ENCODE results near the gene PEX11G. TPM values are rescaled to one million over a fixed set of nuclear protein-coding genes. Genes with fewer than 3 reads are reported as not detected.

The PEX11G gene
- total and polyA plus RNA-seq, 2 experiments from 2014 or later: 2.2 TPM

DNA sequence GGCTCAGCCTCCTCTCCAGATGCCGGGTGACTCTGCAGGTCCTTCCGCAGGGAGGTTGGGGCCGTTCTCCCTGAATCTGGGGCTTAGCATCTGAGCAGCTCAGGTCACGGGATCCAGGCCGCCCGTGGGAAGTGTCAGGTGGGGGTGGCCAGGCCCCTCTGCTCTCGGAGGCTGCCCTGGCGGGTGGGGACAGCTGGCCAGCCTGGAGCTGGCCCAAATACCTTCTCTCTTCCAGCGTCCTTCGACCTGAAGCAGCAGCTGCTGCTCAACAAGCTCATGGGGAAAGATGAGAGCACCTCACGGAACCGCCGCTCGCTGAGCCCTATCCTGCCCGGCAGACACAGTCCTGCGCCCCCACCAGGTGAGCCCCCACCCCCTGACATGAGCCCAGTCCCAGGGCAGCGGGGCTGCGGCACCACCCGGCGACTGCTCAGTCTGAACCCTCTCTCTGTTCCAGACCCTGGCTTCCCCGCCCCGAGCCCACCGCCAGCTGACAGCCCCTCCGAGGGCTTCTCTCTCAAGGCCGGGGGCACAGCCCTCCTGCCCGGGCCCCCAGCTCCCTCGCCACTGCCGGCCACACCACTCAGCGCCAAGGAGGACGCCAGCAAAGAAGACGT, 19.1 kb downstream of the PEX11G start:
- Histone ChIP-seq H3K4me1 (ENCODE audit: insufficient read depth) (no peaks in the 10 kb centered on the region), H3K79me2 (replicated peaks; ENCODE audit: insufficient read depth) (no peaks in the 10 kb centered on the region), H3K9me2 (ENCODE audit: insufficient read depth) (no peaks in the 10 kb centered on the region), H3K4me3 (no peak overlapping the region), H3F3A (replicated peaks; ENCODE audit: low read depth) (no peaks in the 10 kb centered on the region), H2AFZ (no peak overlapping the region), H3K4me2 (no peak overlapping the region), H3K27me3 (ENCODE audit: insufficient read depth) (no peaks in the 10 kb centered on the region), H3K27ac (ENCODE audit: low read depth) (no peak overlapping the region), H3K36me3 (ENCODE audit: insufficient read depth) (no peaks in the 10 kb centered on the region; the same call in 1 of the 2 replicates), H4K20me1 (replicated peaks; ENCODE audit: insufficient read depth) (no peaks in the 10 kb centered on the region)
- Mint-ChIP-seq H3K4me3 (no peak overlapping the region), H3K27ac (no peak overlapping the region), H3K36me3 (ENCODE audit: low read depth) (peaks cover 3% of the 10 kb centered on the region; the same call in 1 of the 3 replicates), H3K9me3 (no peaks in the 10 kb centered on the region), H3K27me3 (ENCODE audit: insufficient read depth, low read depth, poor library complexity) (peaks cover 5% of the 10 kb centered on the region), H3K4me1 (no peaks in the 10 kb centered on the region)
- DNase-seq (ENCODE audit: low spot score): no peak
- ATAC-seq: no peak
- TF ChIP-seq CREB1 (CRISPR knock-in tag; IDR thresholded peaks at IDR 0.05; ENCODE audit: low read depth) (no peak), ZNF114 (CRISPR knock-in tag; IDR thresholded peaks at IDR 0.05) (no peak), JUNB (IDR thresholded peaks at IDR 0.05; ENCODE audit: unreplicated experiment) (no peak), NANOG (IDR thresholded peaks at IDR 0.05; ENCODE audit: borderline replicate concordance) (no peak), STAT1 (IDR thresholded peaks at IDR 0.05; ENCODE audit: unreplicated experiment) (no peak), ZNF331 (CRISPR knock-in tag; IDR thresholded peaks at IDR 0.05; ENCODE audit: low read depth) (no peak), EZH2phosphoT487 (IDR thresholded peaks at IDR 0.05; ENCODE audit: unreplicated experiment) (no peak), EZH2 (IDR thresholded peaks at IDR 0.05; ENCODE audit: low read depth, unreplicated experiment) (no peak), POLR2AphosphoS5 (IDR thresholded peaks at IDR 0.05; ENCODE audit: low read depth) (no peak)
- TF ChIP-seq, protein P1, sequence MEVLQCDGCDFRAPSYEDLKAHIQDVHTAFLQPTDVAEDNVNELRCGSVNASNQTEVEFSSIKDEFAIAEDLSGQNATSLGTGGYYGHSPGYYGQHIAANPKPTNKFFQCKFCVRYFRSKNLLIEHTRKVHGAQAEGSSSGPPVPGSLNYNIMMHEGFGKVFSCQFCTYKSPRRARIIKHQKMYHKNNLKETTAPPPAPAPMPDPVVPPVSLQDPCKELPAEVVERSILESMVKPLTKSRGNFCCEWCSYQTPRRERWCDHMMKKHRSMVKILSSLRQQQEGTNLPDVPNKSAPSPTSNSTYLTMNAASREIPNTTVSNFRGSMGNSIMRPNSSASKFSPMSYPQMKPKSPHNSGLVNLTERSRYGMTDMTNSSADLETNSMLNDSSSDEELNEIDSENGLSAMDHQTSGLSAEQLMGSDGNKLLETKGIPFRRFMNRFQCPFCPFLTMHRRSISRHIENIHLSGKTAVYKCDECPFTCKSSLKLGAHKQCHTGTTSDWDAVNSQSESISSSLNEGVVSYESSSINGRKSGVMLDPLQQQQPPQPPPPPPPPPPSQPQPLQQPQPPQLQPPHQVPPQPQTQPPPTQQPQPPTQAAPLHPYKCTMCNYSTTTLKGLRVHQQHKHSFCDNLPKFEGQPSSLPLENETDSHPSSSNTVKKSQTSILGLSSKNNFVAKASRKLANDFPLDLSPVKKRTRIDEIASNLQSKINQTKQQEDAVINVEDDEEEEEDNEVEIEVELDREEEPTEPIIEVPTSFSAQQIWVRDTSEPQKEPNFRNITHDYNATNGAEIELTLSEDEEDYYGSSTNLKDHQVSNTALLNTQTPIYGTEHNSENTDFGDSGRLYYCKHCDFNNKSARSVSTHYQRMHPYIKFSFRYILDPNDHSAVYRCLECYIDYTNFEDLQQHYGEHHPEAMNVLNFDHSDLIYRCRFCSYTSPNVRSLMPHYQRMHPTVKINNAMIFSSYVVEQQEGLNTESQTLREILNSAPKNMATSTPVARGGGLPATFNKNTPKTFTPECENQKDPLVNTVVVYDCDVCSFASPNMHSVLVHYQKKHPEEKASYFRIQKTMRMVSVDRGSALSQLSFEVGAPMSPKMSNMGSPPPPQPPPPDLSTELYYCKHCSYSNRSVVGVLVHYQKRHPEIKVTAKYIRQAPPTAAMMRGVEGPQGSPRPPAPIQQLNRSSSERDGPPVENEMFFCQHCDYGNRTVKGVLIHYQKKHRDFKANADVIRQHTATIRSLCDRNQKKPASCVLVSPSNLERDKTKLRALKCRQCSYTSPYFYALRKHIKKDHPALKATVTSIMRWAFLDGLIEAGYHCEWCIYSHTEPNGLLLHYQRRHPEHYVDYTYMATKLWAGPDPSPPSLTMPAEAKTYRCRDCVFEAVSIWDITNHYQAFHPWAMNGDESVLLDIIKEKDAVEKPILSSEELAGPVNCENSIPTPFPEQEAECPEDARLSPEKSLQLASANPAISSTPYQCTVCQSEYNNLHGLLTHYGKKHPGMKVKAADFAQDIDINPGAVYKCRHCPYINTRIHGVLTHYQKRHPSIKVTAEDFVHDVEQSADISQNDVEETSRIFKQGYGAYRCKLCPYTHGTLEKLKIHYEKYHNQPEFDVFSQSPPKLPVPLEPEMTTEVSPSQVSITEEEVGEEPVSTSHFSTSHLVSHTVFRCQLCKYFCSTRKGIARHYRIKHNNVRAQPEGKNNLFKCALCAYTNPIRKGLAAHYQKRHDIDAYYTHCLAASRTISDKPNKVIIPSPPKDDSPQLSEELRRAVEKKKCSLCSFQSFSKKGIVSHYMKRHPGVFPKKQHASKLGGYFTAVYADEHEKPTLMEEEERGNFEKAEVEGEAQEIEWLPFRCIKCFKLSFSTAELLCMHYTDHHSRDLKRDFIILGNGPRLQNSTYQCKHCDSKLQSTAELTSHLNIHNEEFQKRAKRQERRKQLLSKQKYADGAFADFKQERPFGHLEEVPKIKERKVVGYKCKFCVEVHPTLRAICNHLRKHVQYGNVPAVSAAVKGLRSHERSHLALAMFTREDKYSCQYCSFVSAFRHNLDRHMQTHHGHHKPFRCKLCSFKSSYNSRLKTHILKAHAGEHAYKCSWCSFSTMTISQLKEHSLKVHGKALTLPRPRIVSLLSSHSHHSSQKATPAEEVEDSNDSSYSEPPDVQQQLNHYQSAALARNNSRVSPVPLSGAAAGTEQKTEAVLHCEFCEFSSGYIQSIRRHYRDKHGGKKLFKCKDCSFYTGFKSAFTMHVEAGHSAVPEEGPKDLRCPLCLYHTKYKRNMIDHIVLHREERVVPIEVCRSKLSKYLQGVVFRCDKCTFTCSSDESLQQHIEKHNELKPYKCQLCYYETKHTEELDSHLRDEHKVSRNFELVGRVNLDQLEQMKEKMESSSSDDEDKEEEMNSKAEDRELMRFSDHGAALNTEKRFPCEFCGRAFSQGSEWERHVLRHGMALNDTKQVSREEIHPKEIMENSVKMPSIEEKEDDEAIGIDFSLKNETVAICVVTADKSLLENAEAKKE (CRISPR knock-in tag; IDR thresholded peaks at IDR 0.05): no peak
- TF ChIP-seq, protein P2, sequence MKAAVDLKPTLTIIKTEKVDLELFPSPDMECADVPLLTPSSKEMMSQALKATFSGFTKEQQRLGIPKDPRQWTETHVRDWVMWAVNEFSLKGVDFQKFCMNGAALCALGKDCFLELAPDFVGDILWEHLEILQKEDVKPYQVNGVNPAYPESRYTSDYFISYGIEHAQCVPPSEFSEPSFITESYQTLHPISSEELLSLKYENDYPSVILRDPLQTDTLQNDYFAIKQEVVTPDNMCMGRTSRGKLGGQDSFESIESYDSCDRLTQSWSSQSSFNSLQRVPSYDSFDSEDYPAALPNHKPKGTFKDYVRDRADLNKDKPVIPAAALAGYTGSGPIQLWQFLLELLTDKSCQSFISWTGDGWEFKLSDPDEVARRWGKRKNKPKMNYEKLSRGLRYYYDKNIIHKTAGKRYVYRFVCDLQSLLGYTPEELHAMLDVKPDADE (IDR thresholded peaks at IDR 0.05): no peak
- TF ChIP-seq, protein P3, sequence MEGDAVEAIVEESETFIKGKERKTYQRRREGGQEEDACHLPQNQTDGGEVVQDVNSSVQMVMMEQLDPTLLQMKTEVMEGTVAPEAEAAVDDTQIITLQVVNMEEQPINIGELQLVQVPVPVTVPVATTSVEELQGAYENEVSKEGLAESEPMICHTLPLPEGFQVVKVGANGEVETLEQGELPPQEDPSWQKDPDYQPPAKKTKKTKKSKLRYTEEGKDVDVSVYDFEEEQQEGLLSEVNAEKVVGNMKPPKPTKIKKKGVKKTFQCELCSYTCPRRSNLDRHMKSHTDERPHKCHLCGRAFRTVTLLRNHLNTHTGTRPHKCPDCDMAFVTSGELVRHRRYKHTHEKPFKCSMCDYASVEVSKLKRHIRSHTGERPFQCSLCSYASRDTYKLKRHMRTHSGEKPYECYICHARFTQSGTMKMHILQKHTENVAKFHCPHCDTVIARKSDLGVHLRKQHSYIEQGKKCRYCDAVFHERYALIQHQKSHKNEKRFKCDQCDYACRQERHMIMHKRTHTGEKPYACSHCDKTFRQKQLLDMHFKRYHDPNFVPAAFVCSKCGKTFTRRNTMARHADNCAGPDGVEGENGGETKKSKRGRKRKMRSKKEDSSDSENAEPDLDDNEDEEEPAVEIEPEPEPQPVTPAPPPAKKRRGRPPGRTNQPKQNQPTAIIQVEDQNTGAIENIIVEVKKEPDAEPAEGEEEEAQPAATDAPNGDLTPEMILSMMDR (conservative IDR thresholded peaks at IDR 0.05; ENCODE audit: low read depth in 2 of 2): no peak
- TF ChIP-seq, protein P4, sequence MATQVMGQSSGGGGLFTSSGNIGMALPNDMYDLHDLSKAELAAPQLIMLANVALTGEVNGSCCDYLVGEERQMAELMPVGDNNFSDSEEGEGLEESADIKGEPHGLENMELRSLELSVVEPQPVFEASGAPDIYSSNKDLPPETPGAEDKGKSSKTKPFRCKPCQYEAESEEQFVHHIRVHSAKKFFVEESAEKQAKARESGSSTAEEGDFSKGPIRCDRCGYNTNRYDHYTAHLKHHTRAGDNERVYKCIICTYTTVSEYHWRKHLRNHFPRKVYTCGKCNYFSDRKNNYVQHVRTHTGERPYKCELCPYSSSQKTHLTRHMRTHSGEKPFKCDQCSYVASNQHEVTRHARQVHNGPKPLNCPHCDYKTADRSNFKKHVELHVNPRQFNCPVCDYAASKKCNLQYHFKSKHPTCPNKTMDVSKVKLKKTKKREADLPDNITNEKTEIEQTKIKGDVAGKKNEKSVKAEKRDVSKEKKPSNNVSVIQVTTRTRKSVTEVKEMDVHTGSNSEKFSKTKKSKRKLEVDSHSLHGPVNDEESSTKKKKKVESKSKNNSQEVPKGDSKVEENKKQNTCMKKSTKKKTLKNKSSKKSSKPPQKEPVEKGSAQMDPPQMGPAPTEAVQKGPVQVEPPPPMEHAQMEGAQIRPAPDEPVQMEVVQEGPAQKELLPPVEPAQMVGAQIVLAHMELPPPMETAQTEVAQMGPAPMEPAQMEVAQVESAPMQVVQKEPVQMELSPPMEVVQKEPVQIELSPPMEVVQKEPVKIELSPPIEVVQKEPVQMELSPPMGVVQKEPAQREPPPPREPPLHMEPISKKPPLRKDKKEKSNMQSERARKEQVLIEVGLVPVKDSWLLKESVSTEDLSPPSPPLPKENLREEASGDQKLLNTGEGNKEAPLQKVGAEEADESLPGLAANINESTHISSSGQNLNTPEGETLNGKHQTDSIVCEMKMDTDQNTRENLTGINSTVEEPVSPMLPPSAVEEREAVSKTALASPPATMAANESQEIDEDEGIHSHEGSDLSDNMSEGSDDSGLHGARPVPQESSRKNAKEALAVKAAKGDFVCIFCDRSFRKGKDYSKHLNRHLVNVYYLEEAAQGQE (IDR thresholded peaks at IDR 0.05; ENCODE audit: unreplicated experiment): no peak

Measured in GM23338 (cell line).